ENCODE results near the gene SIRT6.
"Not testable (repeated sequence)": the region's sequence is repeated elsewhere in the genome, so short reads cannot be mapped to it uniquely, and the experiment has no call there.

SIRT6 gene

DNA sequence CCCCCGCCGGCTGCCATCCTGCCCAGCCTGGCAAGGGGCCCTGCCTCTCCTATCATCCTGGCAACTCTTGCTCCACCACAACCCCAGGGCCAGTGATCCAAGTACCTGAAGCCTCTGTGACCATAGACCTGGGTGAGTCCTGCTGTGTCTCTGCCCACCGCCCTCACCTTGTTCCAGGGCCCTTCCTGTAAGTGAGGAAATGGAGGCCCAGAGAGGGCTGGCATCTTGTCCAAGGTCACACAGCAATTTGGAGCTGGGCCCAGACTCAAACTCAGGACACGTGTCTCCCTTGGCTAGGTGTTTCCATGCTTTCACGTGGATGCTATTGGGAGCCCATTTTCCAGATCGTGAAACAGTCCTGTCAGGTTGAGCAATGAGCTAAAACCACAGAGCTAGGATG lies 25.2 kb downstream of the SIRT6 start:
- TF ChIP-seq CTCF (conservative IDR thresholded peaks at IDR 0.05; ENCODE audit: low read depth) = no peak
- no peak overlapping the region for H3K27ac ChIP-seq
- ChIA-PET CTCF (interaction anchor here (0.6 kb wide), 1 partner anchor 32 kb away, joined by 3 read pairs; no protein-coding TSS in a partner anchor), POLR2A (ENCODE audit: low non-redundant PET) (no interaction called here)
- no peak for DNase-seq (ENCODE audit: low spot score)

- ChIA-PET CTCF (interaction anchor here (1.0 to 1.4 kb wide), 2 partner anchors 15 to 137 kb away, joined by 5 to 9 read pairs; no protein-coding TSS in a partner anchor), POLR2A (ENCODE audit: low non-redundant PET) (no interaction called here)
- no peak for TF ChIP-seq CTCF (conservative IDR thresholded peaks at IDR 0.05; ENCODE audit: low read depth)
- DNase-seq (ENCODE audit: low spot score) = no peak
- H3K27ac ChIP-seq = no peak overlapping the region
These were observed 27.6 kb downstream of the SIRT6 start for GRCh38 chr19:4154571-4155312.

GRCh38 chr19:4152241-4152998 lies 29.9 kb downstream of the SIRT6 start:
- POLR2A ChIA-PET (ENCODE audit: low non-redundant PET) = no interaction called here
- H3K27ac ChIP-seq = no peak overlapping the region
- DNase-seq (ENCODE audit: low spot score) = no peak
- CTCF ChIA-PET = interaction anchor here (0.6 kb wide), 1 partner anchor 49 kb away, joined by 9 read pairs; no protein-coding TSS in a partner anchor
- no peak for TF ChIP-seq CTCF (conservative IDR thresholded peaks at IDR 0.05; ENCODE audit: low read depth)

GRCh38 chr19:4151623-4152022 lies 30.7 kb downstream of the SIRT6 start:
- no peak for TF ChIP-seq CTCF (conservative IDR thresholded peaks at IDR 0.05; ENCODE audit: low read depth)
- POLR2A ChIA-PET (ENCODE audit: low non-redundant PET) = no interaction called here
- CTCF ChIA-PET = no interaction called here
- DNase-seq (ENCODE audit: low spot score) = no peak
- no peak overlapping the region for H3K27ac ChIP-seq

- no peak for TF ChIP-seq CTCF (conservative IDR thresholded peaks at IDR 0.05; ENCODE audit: low read depth)
- ChIA-PET CTCF (interaction anchor here (0.7 kb wide), 1 partner anchor 111 kb away, joined by 5 read pairs; no protein-coding TSS in a partner anchor), POLR2A (ENCODE audit: low non-redundant PET) (no interaction called here)
- no peak for DNase-seq (ENCODE audit: low spot score)
- H3K27ac ChIP-seq = no peak overlapping the region
These were observed 32.7 kb downstream of the SIRT6 start for GRCh38 chr19:4149518-4150288.

GRCh38 chr19:4144666-4145249 lies 37.6 kb downstream of the SIRT6 start:
- DNase-seq (ENCODE audit: low spot score) = peak; percentile 36
- POLR2A ChIA-PET (ENCODE audit: low non-redundant PET) = no interaction called here
- peak overlapping the region; percentile 34 for H3K27ac ChIP-seq
- TF ChIP-seq CTCF (conservative IDR thresholded peaks at IDR 0.05; ENCODE audit: low read depth) = no peak
- CTCF ChIA-PET = no interaction called here

- POLR2A ChIA-PET (ENCODE audit: low non-redundant PET); DNase-seq (ENCODE audit: low spot score); CTCF ChIA-PET; H3K27ac ChIP-seq: not testable (repeated sequence)
These were observed 39.4 kb downstream of the SIRT6 start for GRCh38 chr19:4142916-4143315.
